ENCODE measurements around the gene KL. TPM values are rescaled to one million over a fixed set of nuclear protein-coding genes. Genes with fewer than 3 reads are reported as not detected.

KL gene
- total RNA-seq, 5 donors from 2014 or later (not counting 1 experiment from before 2014, with no cell fraction given) = 0.12 to 0.20 (median 0.16) TPM; not detected in 1

GRCh38 chr13:33072282-33072681 lies 56.1 kb downstream of the KL start:
- Histone ChIP-seq H3K4me1 (ENCODE audit: control insufficient read depth in 1 of 2, extremely low read depth in 1 of 2, insufficient read depth in 2 of 2, low read length in 2 of 2) (no peaks in the 10 kb centered on the region), H3K9me3 (no peaks in the 10 kb centered on the region), H3K4me3 (ENCODE audit: control insufficient read depth in 1 of 2, extremely low read depth in 1 of 2, low read length in 1 of 2) (no peak overlapping the region), H3K36me3 (ENCODE audit: control insufficient read depth in 2 of 2, extremely low read depth in 1 of 2, insufficient read depth in 1 of 2, low read length in 1 of 2) (no peaks in the 10 kb centered on the region), H3K27me3 (replicated peaks in 1 of 2; ENCODE audit: control insufficient read depth in 2 of 2, extremely low read depth in 1 of 2, insufficient read depth in 2 of 2, low read length in 1 of 2) (peaks cover 0 to 4% of the 10 kb centered on the region in 2 experiments), H3K27ac (ENCODE audit: low read length) (no peak overlapping the region)
- no peak for DNase-seq
- CTCF ChIA-PET = no interaction called here
- POLR2A ChIA-PET = no interaction called here
- ATAC-seq (replicated peaks in 1 of 4) = no peak
- Mint-ChIP-seq H3K4me3 (no peak overlapping the region), H3K9me3 (no peaks in the 10 kb centered on the region), H3K27ac (no peak overlapping the region), H3K36me3 (no peaks in the 10 kb centered on the region), H3K27me3 (peaks cover 0 to 3% of the 10 kb centered on the region in 2 donors), H3K4me1 (no peaks in the 10 kb centered on the region)
- WGBS (ENCODE audit: insufficient coverage) = no CpG with 5 or more reads among the region's 2 CpGs

GRCh38 chr13:33072759-33073158 lies 56.5 kb downstream of the KL start:
- ATAC-seq (replicated peaks in 1 of 4) (no peak), DNase-seq (no peak)
- Mint-ChIP-seq H3K4me1 (no peaks in the 10 kb centered on the region), H3K27ac (no peak overlapping the region), H3K4me3 (no peak overlapping the region), H3K36me3 (no peaks in the 10 kb centered on the region), H3K27me3 (peaks cover 0 to 3% of the 10 kb centered on the region in 2 donors), H3K9me3 (no peaks in the 10 kb centered on the region)
- no peaks in the 10 kb centered on the region for H3K4me1 ChIP-seq (ENCODE audit: control insufficient read depth in 1 of 2, extremely low read depth in 1 of 2, insufficient read depth in 2 of 2, low read length in 2 of 2)
- H3K27ac ChIP-seq (ENCODE audit: low read length) = no peak overlapping the region
- ChIA-PET CTCF (no interaction called here), POLR2A (no interaction called here)
- no peaks in the 10 kb centered on the region for H3K36me3 ChIP-seq (ENCODE audit: control insufficient read depth in 2 of 2, extremely low read depth in 1 of 2, insufficient read depth in 1 of 2, low read length in 1 of 2)
- no peaks in the 10 kb centered on the region for H3K9me3 ChIP-seq
- peaks cover 0 to 4% of the 10 kb centered on the region in 2 experiments for H3K27me3 ChIP-seq (replicated peaks in 1 of 2; ENCODE audit: control insufficient read depth in 2 of 2, extremely low read depth in 1 of 2, insufficient read depth in 2 of 2, low read length in 1 of 2)
- no CpG with 5 or more reads among the region's 1 CpG for WGBS (ENCODE audit: insufficient coverage)
- H3K4me3 ChIP-seq (ENCODE audit: control insufficient read depth in 1 of 2, extremely low read depth in 1 of 2, low read length in 1 of 2) = no peak overlapping the region

GRCh38 chr13:33073338-33073737 lies 57.1 kb downstream of the KL start:
- Mint-ChIP-seq H3K4me1 (no peaks in the 10 kb centered on the region), H3K9me3 (no peaks in the 10 kb centered on the region), H3K4me3 (no peak overlapping the region), H3K27me3 (no peaks in the 10 kb centered on the region), H3K27ac (no peak overlapping the region), H3K36me3 (no peaks in the 10 kb centered on the region)
- Histone ChIP-seq H3K4me3 (ENCODE audit: control insufficient read depth in 1 of 2, extremely low read depth in 1 of 2, low read length in 1 of 2) (no peak overlapping the region), H3K4me1 (ENCODE audit: control insufficient read depth in 1 of 2, extremely low read depth in 1 of 2, insufficient read depth in 2 of 2, low read length in 2 of 2) (no peaks in the 10 kb centered on the region), H3K27me3 (replicated peaks in 1 of 2; ENCODE audit: control insufficient read depth in 2 of 2, extremely low read depth in 1 of 2, insufficient read depth in 2 of 2, low read length in 1 of 2) (peaks cover 0 to 4% of the 10 kb centered on the region in 2 experiments), H3K36me3 (ENCODE audit: control insufficient read depth in 2 of 2, extremely low read depth in 1 of 2, insufficient read depth in 1 of 2, low read length in 1 of 2) (no peaks in the 10 kb centered on the region), H3K27ac (ENCODE audit: low read length) (no peak overlapping the region), H3K9me3 (no peaks in the 10 kb centered on the region)
- DNase-seq = no peak
- ATAC-seq (replicated peaks in 1 of 4) = no peak
- ChIA-PET CTCF (no interaction called here), POLR2A (no interaction called here)
- WGBS (ENCODE audit: insufficient coverage) = no CpG with 5 or more reads among the region's 3 CpGs

GRCh38 chr13:33076001-33076992 lies 60.1 kb downstream of the KL start:
- no peaks in the 10 kb centered on the region for H3K9me3 Mint-ChIP-seq
- no peak overlapping the region for H3K4me3 Mint-ChIP-seq
- ChIA-PET POLR2A (no interaction called here), CTCF (no interaction called here)
- WGBS (ENCODE audit: insufficient coverage) = 87% methylated on average over 5 of the region's 10 CpGs
- DNase-seq = no peak
- Histone ChIP-seq H3K4me3 (ENCODE audit: control insufficient read depth in 1 of 2, extremely low read depth in 1 of 2, low read length in 1 of 2) (no peak overlapping the region), H3K9me3 (no peaks in the 10 kb centered on the region), H3K27me3 (replicated peaks in 1 of 2; ENCODE audit: control insufficient read depth in 2 of 2, extremely low read depth in 1 of 2, insufficient read depth in 2 of 2, low read length in 1 of 2) (peaks cover 0 to 7% of the 10 kb centered on the region in 2 experiments), H3K4me1 (ENCODE audit: control insufficient read depth in 1 of 2, extremely low read depth in 1 of 2, insufficient read depth in 2 of 2, low read length in 2 of 2) (no peaks in the 10 kb centered on the region), H3K27ac (ENCODE audit: low read length) (no peak overlapping the region), H3K36me3 (ENCODE audit: control insufficient read depth in 2 of 2, extremely low read depth in 1 of 2, insufficient read depth in 1 of 2, low read length in 1 of 2) (no peaks in the 10 kb centered on the region)
- no peaks in the 10 kb centered on the region for H3K4me1 Mint-ChIP-seq
- no peak for ATAC-seq (replicated peaks in 1 of 4)
- H3K36me3 Mint-ChIP-seq = no peaks in the 10 kb centered on the region
- H3K27me3 Mint-ChIP-seq = peaks cover 9% of the 10 kb centered on the region in 2 donors
- H3K27ac Mint-ChIP-seq = no peak overlapping the region

DNA sequence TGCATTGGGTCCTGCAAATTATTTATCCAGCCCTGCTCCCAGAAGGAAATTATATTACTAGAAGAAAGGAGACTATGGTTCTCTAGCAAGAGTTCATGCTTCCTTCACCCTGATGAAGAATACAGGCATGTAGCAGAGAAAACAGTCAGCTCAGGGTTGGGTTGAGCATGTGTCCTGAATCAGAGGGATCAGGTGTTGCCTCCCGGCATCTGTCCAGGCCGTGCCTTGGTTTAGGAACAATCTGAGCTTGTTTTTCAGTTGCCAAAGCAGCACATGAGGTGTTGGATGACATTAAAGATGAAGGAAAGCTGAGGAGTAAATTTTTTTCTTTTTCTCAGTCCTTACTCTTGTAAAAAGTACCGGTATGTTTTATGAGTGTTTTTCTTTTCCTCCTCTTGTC lies 62.0 kb downstream of the KL start:
- POLR2A ChIA-PET = no interaction called here
- Mint-ChIP-seq H3K4me3 (no peak overlapping the region), H3K27ac (no peak overlapping the region)

GRCh38 chr13:33079960-33080359 lies 63.7 kb downstream of the KL start:
- no CpG with 5 or more reads among the region's 2 CpGs for WGBS (ENCODE audit: insufficient coverage)
- Histone ChIP-seq H3K27me3 (replicated peaks in 1 of 2; ENCODE audit: control insufficient read depth in 2 of 2, extremely low read depth in 1 of 2, insufficient read depth in 2 of 2, low read length in 1 of 2) (peaks cover 0 to 7% of the 10 kb centered on the region in 2 experiments), H3K4me3 (ENCODE audit: control insufficient read depth in 1 of 2, extremely low read depth in 1 of 2, low read length in 1 of 2) (no peak overlapping the region), H3K36me3 (ENCODE audit: control insufficient read depth in 2 of 2, extremely low read depth in 1 of 2, insufficient read depth in 1 of 2, low read length in 1 of 2) (no peaks in the 10 kb centered on the region), H3K4me1 (ENCODE audit: control insufficient read depth in 1 of 2, extremely low read depth in 1 of 2, insufficient read depth in 2 of 2, low read length in 2 of 2) (no peaks in the 10 kb centered on the region), H3K9me3 (no peaks in the 10 kb centered on the region), H3K27ac (ENCODE audit: low read length) (no peak overlapping the region)
- DNase-seq (no peak), ATAC-seq (replicated peaks in 1 of 4) (no peak)
- POLR2A ChIA-PET = no interaction called here
- Mint-ChIP-seq H3K4me3 (no peak overlapping the region), H3K27ac (no peak overlapping the region), H3K27me3 (peaks cover 10 to 12% of the 10 kb centered on the region in 2 donors), H3K4me1 (no peaks in the 10 kb centered on the region), H3K9me3 (no peaks in the 10 kb centered on the region), H3K36me3 (no peaks in the 10 kb centered on the region)
- CTCF ChIA-PET = no interaction called here

More for the DNA sequence above, 62.0 kb downstream of the KL start:
- 100% methylated on average over 2 of the region's 3 CpGs for WGBS (ENCODE audit: insufficient coverage)
- ATAC-seq (replicated peaks in 1 of 4) (no peak), DNase-seq (no peak)
- Mint-ChIP-seq H3K9me3 (no peaks in the 10 kb centered on the region), H3K4me1 (no peaks in the 10 kb centered on the region), H3K27me3 (peaks cover 9% of the 10 kb centered on the region in 2 donors), H3K36me3 (no peaks in the 10 kb centered on the region)
- no peaks in the 10 kb centered on the region for H3K4me1 ChIP-seq (ENCODE audit: control insufficient read depth in 1 of 2, extremely low read depth in 1 of 2, insufficient read depth in 2 of 2, low read length in 2 of 2)
- H3K27ac ChIP-seq (ENCODE audit: low read length) = no peak overlapping the region
- H3K4me3 ChIP-seq (ENCODE audit: control insufficient read depth in 1 of 2, extremely low read depth in 1 of 2, low read length in 1 of 2) = no peak overlapping the region
- H3K9me3 ChIP-seq = no peaks in the 10 kb centered on the region
- no peaks in the 10 kb centered on the region for H3K36me3 ChIP-seq (ENCODE audit: control insufficient read depth in 2 of 2, extremely low read depth in 1 of 2, insufficient read depth in 1 of 2, low read length in 1 of 2)
- peaks cover 0 to 7% of the 10 kb centered on the region in 2 experiments for H3K27me3 ChIP-seq (replicated peaks in 1 of 2; ENCODE audit: control insufficient read depth in 2 of 2, extremely low read depth in 1 of 2, insufficient read depth in 2 of 2, low read length in 1 of 2)
- CTCF ChIA-PET = no interaction called here

All from T-cell (primary cell).